ENCODE measurements around the gene BHLHE40. TPM values are rescaled to one million over a fixed set of nuclear protein-coding genes. Genes with fewer than 3 reads are reported as not detected.

The BHLHE40 gene
- total and polyA plus RNA-seq, 2 of the 13 experiments (the other 11 are each of a cell fraction or from before 2014, with no cell fraction given) = 1.8 to 51.0 TPM

GRCh38 chr3:4988983-4989834, 10.0 kb downstream of the BHLHE40 start (continued):
- peak; percentile 81; the same call in 1 of the 2 replicates for TF ChIP-seq ZNF275 (CRISPR knock-in tag; IDR thresholded peaks at IDR 0.05; ENCODE audit: borderline replicate concordance)
- TF ChIP-seq ZNF326 (CRISPR knock-in tag; IDR thresholded peaks at IDR 0.05; ENCODE audit: borderline replicate concordance) = no peak
- TF ChIP-seq, protein P1, sequence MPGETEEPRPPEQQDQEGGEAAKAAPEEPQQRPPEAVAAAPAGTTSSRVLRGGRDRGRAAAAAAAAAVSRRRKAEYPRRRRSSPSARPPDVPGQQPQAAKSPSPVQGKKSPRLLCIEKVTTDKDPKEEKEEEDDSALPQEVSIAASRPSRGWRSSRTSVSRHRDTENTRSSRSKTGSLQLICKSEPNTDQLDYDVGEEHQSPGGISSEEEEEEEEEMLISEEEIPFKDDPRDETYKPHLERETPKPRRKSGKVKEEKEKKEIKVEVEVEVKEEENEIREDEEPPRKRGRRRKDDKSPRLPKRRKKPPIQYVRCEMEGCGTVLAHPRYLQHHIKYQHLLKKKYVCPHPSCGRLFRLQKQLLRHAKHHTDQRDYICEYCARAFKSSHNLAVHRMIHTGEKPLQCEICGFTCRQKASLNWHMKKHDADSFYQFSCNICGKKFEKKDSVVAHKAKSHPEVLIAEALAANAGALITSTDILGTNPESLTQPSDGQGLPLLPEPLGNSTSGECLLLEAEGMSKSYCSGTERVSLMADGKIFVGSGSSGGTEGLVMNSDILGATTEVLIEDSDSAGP (CRISPR knock-in tag; IDR thresholded peaks at IDR 0.05; ENCODE audit: borderline replicate concordance) = peak; percentile 13; the same call in 1 of the 2 replicates
- TF ChIP-seq ARID5B (CRISPR knock-in tag; IDR thresholded peaks at IDR 0.05) = 0 out of 2 replicates have a peak, but pooled peaks have one; percentile 10
- TF ChIP-seq KDM2A (CRISPR knock-in tag; IDR thresholded peaks at IDR 0.05; ENCODE audit: borderline replicate concordance, low read depth) = 0 out of 2 replicates have a peak, but pooled peaks have one; percentile 14
- TF ChIP-seq POLR2AphosphoS2 (IDR thresholded peaks at IDR 0.05; ENCODE audit: low read depth, low read length) = no peak
- TF ChIP-seq ZGPAT (CRISPR knock-in tag; IDR thresholded peaks at IDR 0.05) = no peak
- TF ChIP-seq NPAS2 (CRISPR knock-in tag; IDR thresholded peaks at IDR 0.05; ENCODE audit: borderline replicate concordance) = no peak
- TF ChIP-seq ZNF883 (CRISPR knock-in tag; IDR thresholded peaks at IDR 0.05; ENCODE audit: not compliant biosample characterization) = peak; percentile 33
- TF ChIP-seq MYC (CRISPR knock-in tag; IDR thresholded peaks at IDR 0.05; ENCODE audit: borderline replicate concordance) = peak; percentile 75
- TF ChIP-seq ZNF501 (CRISPR knock-in tag; IDR thresholded peaks at IDR 0.05) = peak; percentile 60; the same call in 1 of the 2 replicates
- no peak for TF ChIP-seq DR1 (CRISPR knock-in tag; IDR thresholded peaks at IDR 0.05)
- TF ChIP-seq SP4 (CRISPR knock-in tag; IDR thresholded peaks at IDR 0.05) = no peak
- TF ChIP-seq, protein P2, sequence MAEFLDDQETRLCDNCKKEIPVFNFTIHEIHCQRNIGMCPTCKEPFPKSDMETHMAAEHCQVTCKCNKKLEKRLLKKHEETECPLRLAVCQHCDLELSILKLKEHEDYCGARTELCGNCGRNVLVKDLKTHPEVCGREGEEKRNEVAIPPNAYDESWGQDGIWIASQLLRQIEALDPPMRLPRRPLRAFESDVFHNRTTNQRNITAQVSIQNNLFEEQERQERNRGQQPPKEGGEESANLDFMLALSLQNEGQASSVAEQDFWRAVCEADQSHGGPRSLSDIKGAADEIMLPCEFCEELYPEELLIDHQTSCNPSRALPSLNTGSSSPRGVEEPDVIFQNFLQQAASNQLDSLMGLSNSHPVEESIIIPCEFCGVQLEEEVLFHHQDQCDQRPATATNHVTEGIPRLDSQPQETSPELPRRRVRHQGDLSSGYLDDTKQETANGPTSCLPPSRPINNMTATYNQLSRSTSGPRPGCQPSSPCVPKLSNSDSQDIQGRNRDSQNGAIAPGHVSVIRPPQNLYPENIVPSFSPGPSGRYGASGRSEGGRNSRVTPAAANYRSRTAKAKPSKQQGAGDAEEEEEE (CRISPR knock-in tag; IDR thresholded peaks at IDR 0.05; ENCODE audit: borderline replicate concordance) = 0 out of 2 replicates have a peak, but pooled peaks have one; percentile 27
- TF ChIP-seq IRF1 (CRISPR knock-in tag; IDR thresholded peaks at IDR 0.05; ENCODE audit: low read depth) = no peak
- TF ChIP-seq ZNF547 (CRISPR knock-in tag; IDR thresholded peaks at IDR 0.05) = 0 out of 2 replicates have a peak, but pooled peaks have one; percentile 64
